Kidney (tissue), 14 donors: ENCODE results near the gene CEP250. TPM values are rescaled to one million over a fixed set of nuclear protein-coding genes. Genes with fewer than 3 reads are reported as not detected.

Experiments used
- DNase-seq, 5 donors: peaks; one replicate each; pipeline ENCODE4 v3.0.0-alpha.2; 2013 to 2020
- FAIRE-seq: peaks from 2 replicates; lab custom pipeline; 2012; peaks lifted over from hg19 to GRCh38; lab: Jason Lieb, UNC
- H3K27ac ChIP-seq, 2 donors: one replicate each; pipeline ENCODE4 v1.7.0; 2013; ENCODE audit warnings: low read depth in 2 of 2, low read length in 2 of 2, inconsistent platforms in 1 of 2
- H3K27me3 ChIP-seq: one replicate; pipeline ENCODE4 v1.7.1; 2013; ENCODE audit warnings: low read length, inconsistent platforms; ENCODE audit not compliant: control insufficient read depth, insufficient read depth
- H3K36me3 ChIP-seq, 3 donors: one replicate each; pipeline versions ENCODE4 v1.7.0 to v1.7.1; 2013; ENCODE audit warnings: low read length in 3 of 3, control low read depth in 1 of 3, inconsistent platforms in 1 of 3; ENCODE audit not compliant: insufficient read depth in 3 of 3, control insufficient read depth in 2 of 3
- H3K4me1 ChIP-seq, 3 donors: one replicate each; pipeline versions ENCODE4 v1.7.0 to v1.7.1; 2013; ENCODE audit warnings: low read length in 3 of 3, inconsistent platforms in 1 of 3, low read depth in 1 of 3; ENCODE audit not compliant: control insufficient read depth in 2 of 3, insufficient read depth in 2 of 3
- H3K4me3 ChIP-seq, 3 donors: one replicate each; pipeline versions ENCODE4 v1.7.0 to v1.8.1; 2013; ENCODE audit warnings: low read length in 3 of 3, control low read depth in 1 of 3, inconsistent platforms in 1 of 3
- H3K9ac ChIP-seq, 3 donors: one replicate each; pipeline versions ENCODE4 v1.7.0 to v1.7.1; 2013; ENCODE audit warnings: low read length in 3 of 3, control low read depth in 1 of 3, inconsistent platforms in 1 of 3
- H3K9me3 ChIP-seq, 3 donors: one replicate each; pipeline versions ENCODE4 v1.7.0 to v1.7.1; 2013; ENCODE audit warnings: low read length in 3 of 3, control low read depth in 1 of 3, inconsistent platforms in 1 of 3; ENCODE audit not compliant: control insufficient read depth in 2 of 3, insufficient read depth in 1 of 3
- intact Hi-C: fragments of 100-400 bp; cut with DNase I; formaldehyde crosslinking; loops from one replicate; pipeline ENCODE4 v1.11.1; 2022
- polyA plus RNA-seq: library from polyadenylated mRNA; stranded (reverse); fragments of 350-450 nt; fragmentation: Illumina TruSeq; extraction: RNeasy Lipid Tissue Mini Kit (QIAGEN cat#74804); gene quantifications from one replicate; pipeline ENCODE4 v1.2.3, GENCODE V29; 2014; ENCODE audit warnings: low read depth, low replicate concordance; ENCODE audit not compliant: insufficient read depth
- total RNA-seq: library from RNA; stranded (reverse); fragmentation: NEBNext Ultra II Directional; extraction: Animal tissue kit (Norgen Biotek cat#: 25700); gene quantifications from one replicate; pipeline ENCODE4 v1.2.1, GENCODE V29; 2021
- TF ChIP-seq, protein P1 (sequence below): IDR thresholded peaks from 3 replicates; pipeline ENCODE4 v1.5.1; 2012; ENCODE audit warnings: mild to moderate bottlenecking, moderate library complexity, borderline replicate concordance; ENCODE audit not compliant: insufficient read depth; ENCODE audit errors: extremely low read depth
- donor health status: control.
- donor health status: control.
- donor health status: control.
- donor health status: control.
- donor health status: control.
- donor health status: DM: yes; HTN: yes; CAD: no.
- donor health status: Normal renal cell carcinoma (clear cell type).

The CEP250 gene
- total and polyA plus RNA-seq, 2 donors from 2014 or later: 4.9 to 25.2 TPM

DNA sequence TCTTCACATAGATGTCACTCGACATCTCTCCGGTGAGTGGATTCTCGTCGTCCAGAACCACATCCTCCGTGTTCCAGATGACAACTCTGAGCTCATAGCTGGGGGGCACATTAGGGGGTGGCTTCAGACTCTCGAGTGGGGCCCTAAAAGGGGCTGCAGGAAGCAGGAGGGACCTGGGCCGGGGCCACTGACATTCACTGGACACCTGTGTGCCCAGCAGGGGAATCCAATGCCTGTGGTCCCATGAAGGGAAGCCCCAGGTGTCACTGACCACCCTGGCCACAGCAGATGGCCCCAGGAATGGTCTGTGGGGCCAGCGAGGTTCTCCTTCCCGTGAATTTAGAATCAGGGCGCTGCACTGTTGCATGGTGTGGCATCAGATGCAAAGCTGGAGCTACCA is 105.1 kb downstream of the CEP250 start:
- DNase-seq (no peak), FAIRE-seq (no peak)
- intact Hi-C loops: no loop called here
- Histone ChIP-seq H3K9ac (no peak overlapping the region), H3K9me3 (no peaks in the 10 kb centered on the region), H3K36me3 (peaks cover 0 to 3% (median 0%) of the 10 kb centered on the region in 3 donors), H3K4me3 (no peak overlapping the region), H3K4me1 (no peaks in the 10 kb centered on the region), H3K27me3 (no peaks in the 10 kb centered on the region), H3K27ac (no peak overlapping the region)
- TF ChIP-seq, protein P1, sequence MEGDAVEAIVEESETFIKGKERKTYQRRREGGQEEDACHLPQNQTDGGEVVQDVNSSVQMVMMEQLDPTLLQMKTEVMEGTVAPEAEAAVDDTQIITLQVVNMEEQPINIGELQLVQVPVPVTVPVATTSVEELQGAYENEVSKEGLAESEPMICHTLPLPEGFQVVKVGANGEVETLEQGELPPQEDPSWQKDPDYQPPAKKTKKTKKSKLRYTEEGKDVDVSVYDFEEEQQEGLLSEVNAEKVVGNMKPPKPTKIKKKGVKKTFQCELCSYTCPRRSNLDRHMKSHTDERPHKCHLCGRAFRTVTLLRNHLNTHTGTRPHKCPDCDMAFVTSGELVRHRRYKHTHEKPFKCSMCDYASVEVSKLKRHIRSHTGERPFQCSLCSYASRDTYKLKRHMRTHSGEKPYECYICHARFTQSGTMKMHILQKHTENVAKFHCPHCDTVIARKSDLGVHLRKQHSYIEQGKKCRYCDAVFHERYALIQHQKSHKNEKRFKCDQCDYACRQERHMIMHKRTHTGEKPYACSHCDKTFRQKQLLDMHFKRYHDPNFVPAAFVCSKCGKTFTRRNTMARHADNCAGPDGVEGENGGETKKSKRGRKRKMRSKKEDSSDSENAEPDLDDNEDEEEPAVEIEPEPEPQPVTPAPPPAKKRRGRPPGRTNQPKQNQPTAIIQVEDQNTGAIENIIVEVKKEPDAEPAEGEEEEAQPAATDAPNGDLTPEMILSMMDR: no peak

DNA sequence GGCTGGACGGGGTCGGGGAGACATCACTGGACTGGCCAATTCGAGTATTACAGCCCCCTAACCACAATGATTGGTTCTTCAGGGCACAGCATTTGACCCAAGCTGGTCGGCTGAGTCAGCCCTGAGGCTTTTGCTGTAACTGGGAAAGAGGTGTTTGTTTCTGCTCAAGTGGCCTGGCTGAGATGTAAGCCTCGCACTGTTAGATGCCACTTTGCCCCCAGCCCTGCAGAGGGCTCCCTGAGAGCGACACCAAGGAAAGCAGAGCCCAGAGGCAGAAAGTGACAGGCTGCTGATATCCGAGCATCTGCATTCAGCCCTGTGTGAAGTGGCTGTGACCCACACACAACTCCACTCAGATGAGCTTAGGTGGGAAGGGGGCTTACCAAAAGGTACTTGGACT is 105.9 kb downstream of the CEP250 start:
- Histone ChIP-seq H3K9me3 (no peaks in the 10 kb centered on the region), H3K27ac (no peak overlapping the region), H3K36me3 (no peaks in the 10 kb centered on the region), H3K4me3 (no peak overlapping the region), H3K27me3 (no peaks in the 10 kb centered on the region), H3K4me1 (no peaks in the 10 kb centered on the region), H3K9ac (no peak overlapping the region)
- intact Hi-C loops: no loop called here
- TF ChIP-seq, protein P1: peak; percentile 26
- DNase-seq (peak in 3 of 5 donors; percentile 47 to 70 (median 63)), FAIRE-seq (no peak)

DNA sequence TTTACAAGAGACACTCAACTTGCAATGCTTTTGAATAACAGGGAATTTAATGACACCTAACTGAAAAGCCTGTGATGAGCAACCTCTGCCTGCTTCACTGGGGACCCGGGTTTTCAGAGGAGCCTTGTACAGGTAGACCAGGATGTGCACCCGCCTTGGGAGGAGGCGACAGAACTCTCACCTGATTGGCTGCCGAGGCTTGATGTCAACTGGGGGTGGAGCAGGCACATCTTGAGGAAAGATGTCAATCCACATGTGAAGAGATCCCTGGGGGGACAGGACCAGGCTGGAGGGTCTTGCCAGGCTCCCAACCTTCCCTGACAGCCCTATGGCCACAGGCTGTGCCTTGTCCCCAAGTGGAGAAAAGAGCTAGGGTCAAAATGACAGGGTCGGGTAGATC is 106.3 kb downstream of the CEP250 start:
- FAIRE-seq (no peak), DNase-seq (no peak)
- Histone ChIP-seq H3K4me1 (no peaks in the 10 kb centered on the region), H3K9me3 (no peaks in the 10 kb centered on the region), H3K9ac (no peak overlapping the region), H3K27ac (no peak overlapping the region), H3K4me3 (no peak overlapping the region), H3K27me3 (no peaks in the 10 kb centered on the region), H3K36me3 (no peaks in the 10 kb centered on the region)
- intact Hi-C loops: no loop called here
- TF ChIP-seq, protein P1: no peak

DNA sequence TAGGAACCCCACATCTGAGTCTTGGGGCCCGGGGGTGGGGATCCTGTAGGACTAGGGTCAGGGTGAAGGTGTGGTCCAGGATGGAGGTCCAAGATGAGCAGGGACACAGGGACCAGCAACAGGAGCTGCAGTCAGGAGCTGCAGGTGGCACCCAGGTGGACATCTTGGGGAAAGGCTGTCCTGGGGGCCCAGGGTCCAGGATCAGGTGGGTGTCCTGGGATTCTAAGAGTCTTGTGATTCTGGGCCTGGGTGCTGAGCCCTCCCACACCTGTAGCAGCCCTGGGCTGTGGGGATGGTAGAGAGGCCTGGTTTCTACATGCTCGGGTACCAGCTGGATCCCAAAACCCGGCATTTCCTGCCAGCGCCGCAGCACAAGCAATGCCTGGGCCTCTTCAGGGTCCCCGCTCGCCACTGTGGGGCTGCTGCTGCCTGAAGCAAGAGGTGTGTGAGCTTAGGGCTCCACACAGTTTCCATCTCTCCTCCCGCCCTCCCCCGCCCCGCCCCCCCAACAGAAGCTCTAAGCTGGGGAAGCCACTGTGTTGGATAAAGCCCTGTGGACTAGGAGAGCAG is 107.2 kb downstream of the CEP250 start:
- no peak for FAIRE-seq
- no peak overlapping the region for H3K27ac ChIP-seq
- no peaks in the 10 kb centered on the region for H3K4me1 ChIP-seq
- H3K9me3 ChIP-seq: no peaks in the 10 kb centered on the region
- no peak overlapping the region for H3K9ac ChIP-seq
- H3K36me3 ChIP-seq: no peaks in the 10 kb centered on the region
- DNase-seq: no peak
- H3K4me3 ChIP-seq: no peak overlapping the region
- intact Hi-C loops: no loop called here
- no peaks in the 10 kb centered on the region for H3K27me3 ChIP-seq
- TF ChIP-seq, protein P1: no peak
